ENCODE results near the gene RFC4.

DNA sequence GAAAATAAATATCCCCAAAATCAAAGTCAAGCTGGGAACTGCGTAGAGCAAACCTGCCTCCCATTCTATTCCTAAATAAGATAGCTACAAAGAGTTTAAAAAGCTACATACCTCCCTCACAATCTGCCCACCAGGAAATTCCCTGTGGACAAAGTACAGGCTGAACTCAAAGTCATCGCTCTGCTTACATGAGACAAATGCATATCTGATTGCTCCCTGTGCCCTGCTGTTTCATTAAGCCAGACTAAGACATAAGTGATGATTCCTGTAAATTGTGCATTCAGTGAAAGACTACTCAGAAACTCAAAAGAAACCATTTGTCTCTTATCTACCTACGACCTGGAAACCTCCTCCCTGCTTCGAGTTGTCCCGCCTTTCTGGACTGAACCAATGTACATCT is 51.4 kb downstream of the RFC4 start:
- TF ChIP-seq, protein P1, sequence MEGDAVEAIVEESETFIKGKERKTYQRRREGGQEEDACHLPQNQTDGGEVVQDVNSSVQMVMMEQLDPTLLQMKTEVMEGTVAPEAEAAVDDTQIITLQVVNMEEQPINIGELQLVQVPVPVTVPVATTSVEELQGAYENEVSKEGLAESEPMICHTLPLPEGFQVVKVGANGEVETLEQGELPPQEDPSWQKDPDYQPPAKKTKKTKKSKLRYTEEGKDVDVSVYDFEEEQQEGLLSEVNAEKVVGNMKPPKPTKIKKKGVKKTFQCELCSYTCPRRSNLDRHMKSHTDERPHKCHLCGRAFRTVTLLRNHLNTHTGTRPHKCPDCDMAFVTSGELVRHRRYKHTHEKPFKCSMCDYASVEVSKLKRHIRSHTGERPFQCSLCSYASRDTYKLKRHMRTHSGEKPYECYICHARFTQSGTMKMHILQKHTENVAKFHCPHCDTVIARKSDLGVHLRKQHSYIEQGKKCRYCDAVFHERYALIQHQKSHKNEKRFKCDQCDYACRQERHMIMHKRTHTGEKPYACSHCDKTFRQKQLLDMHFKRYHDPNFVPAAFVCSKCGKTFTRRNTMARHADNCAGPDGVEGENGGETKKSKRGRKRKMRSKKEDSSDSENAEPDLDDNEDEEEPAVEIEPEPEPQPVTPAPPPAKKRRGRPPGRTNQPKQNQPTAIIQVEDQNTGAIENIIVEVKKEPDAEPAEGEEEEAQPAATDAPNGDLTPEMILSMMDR (IDR thresholded peaks at IDR 0.05): no peak
- TF ChIP-seq POLR2AphosphoS5 (IDR thresholded peaks at IDR 0.05) (no peak), EP300 (IDR thresholded peaks at IDR 0.05) (no peak), POLR2A (IDR thresholded peaks at IDR 0.05) (no peak)

Data from stomach (tissue), 4 donors.